ENCODE data around the gene IQGAP2.

The IQGAP2 gene

GRCh38 chr5:76383126-76383832 lies 19.8 kb upstream of the IQGAP2 start:
- DNase-seq (ENCODE audit: low read depth) = no peak

- DNase-seq (ENCODE audit: low read depth) = no peak
Observed at GRCh38 chr5:76384189-76384588, 18.9 kb upstream of the IQGAP2 start.

GRCh38 chr5:76384705-76385104 lies 18.4 kb upstream of the IQGAP2 start:
- no peak for DNase-seq (ENCODE audit: low read depth)

- no peak for DNase-seq (ENCODE audit: low read depth)
Observed at GRCh38 chr5:76385540-76385939, 17.5 kb upstream of the IQGAP2 start.

GRCh38 chr5:76386360-76386759 lies 16.7 kb upstream of the IQGAP2 start:
- no peak for DNase-seq (ENCODE audit: low read depth)

DNA sequence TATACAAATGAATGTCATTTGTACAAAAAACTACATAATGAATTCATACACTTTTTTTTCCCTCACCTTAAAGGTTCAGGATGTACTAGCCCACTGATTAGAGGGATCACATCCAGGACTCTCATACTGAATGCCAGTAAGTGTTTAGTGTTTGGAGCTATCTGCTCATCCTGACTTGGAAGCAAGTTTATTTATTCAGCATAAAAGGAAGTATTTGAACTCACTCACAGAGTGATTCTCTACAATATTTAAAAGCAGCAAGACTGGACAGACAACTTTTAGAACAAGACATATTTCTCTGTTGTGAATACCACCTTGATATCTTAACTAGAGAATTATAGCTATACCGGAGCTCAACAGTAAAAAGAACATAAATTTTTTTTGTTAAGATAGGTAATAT lies 14.8 kb upstream of the IQGAP2 start:
- no peak for DNase-seq (ENCODE audit: low read depth)

GRCh38 chr5:76388791-76389512 lies 14.1 kb upstream of the IQGAP2 start:
- DNase-seq (ENCODE audit: low read depth) = no peak

DNA sequence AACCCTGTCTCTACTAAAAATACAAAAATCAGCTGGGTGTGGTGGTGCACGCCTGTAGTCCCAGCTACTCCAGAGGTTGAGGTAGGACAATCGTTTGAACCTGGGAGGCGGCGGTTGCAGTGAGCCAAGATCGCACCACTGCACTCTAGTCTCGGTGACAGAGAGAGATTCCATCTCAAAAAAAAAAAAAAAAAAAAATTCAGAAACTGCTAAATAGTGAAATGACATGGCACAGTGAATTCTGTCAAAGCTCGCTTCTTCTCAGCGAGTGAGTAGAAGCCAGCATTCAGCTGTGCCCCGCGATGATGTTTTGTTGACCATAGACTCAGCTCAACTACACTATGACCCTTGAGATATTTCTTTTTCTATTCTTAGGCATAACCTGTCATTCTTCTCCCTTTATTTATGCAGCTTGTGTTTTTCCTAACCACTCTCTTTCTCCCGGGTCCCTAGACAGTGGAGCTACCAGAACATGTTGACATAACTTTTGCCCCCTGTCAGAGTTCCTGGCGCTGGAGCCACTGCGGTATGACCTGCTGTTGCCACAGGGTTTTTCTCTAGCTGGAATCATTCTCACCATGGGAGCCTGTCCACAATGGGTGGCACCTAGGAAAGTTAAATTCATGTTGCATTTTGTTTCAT lies 13.5 kb upstream of the IQGAP2 start:
- no peak for DNase-seq (ENCODE audit: low read depth)

DNA sequence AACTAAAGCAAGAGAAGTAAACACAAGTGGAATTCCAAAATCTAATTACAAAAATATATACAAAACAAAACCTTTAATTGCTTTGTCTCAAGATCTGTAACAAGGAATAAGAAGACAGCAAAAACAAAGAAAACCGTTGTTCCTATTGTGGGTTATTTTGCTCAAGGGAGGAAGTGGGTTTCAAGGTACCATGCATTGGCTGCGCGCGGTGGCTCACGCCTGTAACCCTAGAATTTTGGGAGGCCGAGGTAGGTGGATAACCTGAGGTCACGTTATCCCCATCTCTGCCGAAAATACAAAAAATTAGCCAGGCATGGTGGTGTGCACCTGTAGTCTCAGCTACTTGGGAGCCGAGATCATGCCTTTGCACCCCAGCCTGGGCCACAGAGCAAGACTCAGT lies 12.1 kb upstream of the IQGAP2 start:
- DNase-seq (ENCODE audit: low read depth) = no peak

DNA sequence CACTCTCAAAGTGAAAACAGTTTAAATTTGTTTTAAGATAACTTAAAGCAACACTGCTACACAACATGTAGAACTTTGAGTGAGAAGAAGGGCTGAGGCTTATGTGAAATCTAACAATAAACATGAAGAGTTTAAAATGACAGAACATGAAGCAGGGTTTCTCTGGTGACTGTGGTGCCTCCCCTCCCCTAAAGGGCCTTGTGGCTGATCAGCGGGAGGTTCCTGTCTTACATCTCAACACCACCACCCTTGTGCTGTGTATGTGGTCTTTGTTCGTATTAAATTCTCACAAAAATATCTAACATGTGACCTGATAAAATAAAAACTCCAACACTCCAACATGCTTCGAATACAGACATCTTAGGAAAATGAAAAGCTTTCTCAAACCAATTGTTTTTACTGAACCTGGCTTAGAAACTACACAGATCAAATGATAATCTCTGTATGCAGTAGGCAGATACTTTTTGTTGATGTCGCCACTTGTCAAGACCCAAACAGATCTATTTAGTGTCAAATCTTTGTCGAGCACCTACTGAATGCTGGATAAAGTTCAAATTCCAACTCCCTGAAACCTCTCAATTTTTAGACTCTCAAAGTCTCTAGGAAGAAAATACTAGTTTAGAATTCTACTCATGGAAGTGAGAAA lies 9.9 kb upstream of the IQGAP2 start:
- no peak for DNase-seq (ENCODE audit: low read depth)

- no peak for DNase-seq (ENCODE audit: low read depth)
Observed at GRCh38 chr5:76397200-76397599, 5.9 kb upstream of the IQGAP2 start.

DNA sequence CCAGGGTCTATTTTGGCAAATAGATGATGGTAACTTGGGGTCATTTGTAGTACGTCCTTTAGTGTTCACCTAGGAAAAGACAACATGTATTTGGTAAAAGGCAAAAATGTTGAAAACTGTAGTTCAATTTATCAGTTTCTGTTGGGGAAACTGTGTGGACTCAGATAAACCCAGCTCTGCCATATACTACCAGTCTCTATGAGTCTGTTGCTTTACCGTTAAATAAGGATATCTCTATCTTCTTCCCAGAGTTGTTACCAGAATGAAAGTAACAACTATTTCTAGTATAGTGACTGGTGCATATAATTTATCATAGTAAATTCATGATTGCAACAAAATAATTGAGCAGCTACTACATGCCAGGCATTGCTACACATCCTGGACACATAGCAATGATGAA lies 3.8 kb upstream of the IQGAP2 start:
- no peak for DNase-seq (ENCODE audit: low read depth)

- no peak for DNase-seq (ENCODE audit: low read depth)
Observed at GRCh38 chr5:76400466-76400865, 2.6 kb upstream of the IQGAP2 start.

DNA sequence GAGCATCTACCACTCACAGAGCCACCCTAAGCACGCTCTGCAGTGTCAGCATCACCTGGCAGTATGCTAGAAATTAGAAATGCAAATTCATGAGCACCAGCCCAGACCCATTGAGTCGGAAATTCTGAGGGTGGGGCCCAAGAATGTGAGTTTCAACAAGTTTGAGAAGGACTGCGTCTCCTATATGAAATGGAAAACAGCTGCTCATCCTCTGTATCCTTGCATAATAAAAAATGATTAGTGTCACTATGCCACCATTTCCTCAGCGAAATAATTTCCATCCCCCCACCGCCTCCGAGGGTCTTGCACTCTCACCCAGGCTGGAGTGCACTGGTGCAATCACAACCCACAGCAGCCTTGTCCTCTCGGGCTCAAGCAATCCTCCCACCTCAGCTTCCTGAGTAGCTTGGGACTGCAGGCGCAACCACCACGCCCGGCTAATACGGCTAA lies 1.3 kb upstream of the IQGAP2 start:
- peak; percentile 16 for DNase-seq (ENCODE audit: low read depth)

- peak; percentile 75 for DNase-seq (ENCODE audit: low read depth)
Observed at GRCh38 chr5:76402251-76402885, 717 bp upstream of the IQGAP2 start.

GRCh38 chr5:76403766-76404222 lies 709 bp downstream of the IQGAP2 start:
- peak; percentile 59 for DNase-seq (ENCODE audit: low read depth)

DNA sequence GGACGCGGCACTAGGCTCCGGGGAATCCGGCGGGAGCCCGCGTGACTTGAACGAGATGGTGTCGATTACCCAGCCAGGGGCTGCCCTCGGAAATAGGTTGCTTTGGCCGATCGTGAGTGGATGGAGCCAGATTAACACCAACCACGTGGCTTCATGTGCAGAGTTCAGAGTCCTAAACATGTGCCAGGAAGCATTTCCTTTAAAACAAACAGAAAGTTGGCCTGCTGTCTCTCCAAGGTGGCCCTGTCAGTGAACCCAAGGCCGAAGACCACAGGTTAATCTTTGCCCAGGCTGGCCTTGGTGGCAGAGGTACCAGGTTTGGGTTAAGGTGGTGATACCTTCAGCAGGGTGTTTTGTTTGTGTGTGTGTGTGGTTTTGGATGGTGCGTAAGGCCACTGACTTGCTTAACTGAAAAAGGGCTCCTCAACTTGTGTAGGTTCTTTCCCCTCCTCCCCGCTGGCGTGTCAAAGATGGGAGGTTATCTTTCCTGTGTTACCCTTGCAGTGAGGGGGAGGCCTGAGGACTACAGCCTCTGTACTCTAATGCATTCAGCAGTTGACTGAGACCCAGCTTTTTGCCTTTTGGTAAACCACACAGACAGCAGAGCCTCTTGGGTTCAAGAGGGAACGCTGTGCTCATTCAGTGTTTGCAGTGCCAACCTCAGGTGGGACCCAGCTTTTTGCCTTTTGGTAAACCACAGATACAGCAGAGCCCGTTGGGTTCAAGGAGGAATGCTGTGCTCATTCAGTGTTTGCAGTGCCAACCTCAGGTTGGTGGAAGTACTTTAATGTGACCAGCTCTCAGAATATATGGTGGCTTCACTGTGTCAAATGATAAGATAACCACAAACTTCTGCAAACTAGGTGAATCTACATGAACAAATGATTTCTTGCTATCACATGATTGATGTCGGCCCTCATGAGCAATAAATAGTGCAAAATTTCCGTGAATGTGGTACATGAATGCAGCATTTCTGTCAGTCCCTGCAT lies 1.4 kb downstream of the IQGAP2 start:
- DNase-seq (ENCODE audit: low read depth) = peak; percentile 65

DNA sequence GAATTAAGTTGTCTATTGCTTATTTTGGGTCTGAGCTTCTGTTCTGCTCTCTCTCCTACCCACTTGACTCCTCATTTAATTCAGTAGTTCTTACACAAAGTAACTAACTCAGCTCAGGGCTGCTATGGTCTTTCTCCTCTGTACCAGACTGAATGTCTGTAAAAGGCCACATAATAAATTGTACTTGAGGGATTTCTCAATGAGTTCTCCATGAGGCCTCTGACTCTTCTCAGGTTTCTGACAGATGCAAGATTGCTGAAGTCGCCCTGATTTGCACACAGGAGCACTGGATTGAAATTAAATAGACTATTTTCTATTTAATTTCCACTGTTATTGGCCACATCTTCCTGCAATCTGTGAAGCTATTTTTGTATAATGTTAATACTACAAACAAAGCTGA lies 2.9 kb downstream of the IQGAP2 start:
- DNase-seq (ENCODE audit: low read depth) = no peak

- DNase-seq (ENCODE audit: low read depth) = no peak
Observed at GRCh38 chr5:76406673-76407072, 3.6 kb downstream of the IQGAP2 start.

- no peak for DNase-seq (ENCODE audit: low read depth)
Observed at GRCh38 chr5:76408104-76408654, 5.1 kb downstream of the IQGAP2 start.

DNA sequence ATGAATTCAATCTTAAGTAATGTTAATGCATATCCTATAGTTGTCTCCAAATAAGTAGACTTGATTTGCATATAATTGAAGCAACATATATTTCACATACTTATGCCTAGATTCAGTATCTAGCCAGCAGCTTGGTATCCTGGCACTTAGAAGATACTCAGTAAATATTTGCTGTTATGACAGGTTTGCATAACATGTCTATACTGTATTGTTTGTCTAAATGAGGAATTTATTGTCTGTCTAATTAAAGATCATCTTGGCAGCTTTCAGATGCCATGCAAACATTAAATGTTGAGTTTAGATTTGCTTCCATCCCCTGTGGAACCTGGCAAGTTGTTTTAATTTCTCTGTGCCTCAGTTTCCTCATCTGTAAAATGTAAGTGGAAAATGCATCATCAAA lies 9.4 kb downstream of the IQGAP2 start:
- no peak for DNase-seq (ENCODE audit: low read depth)

All from activated T-helper 9 cell treated with anti-CD3 and anti-CD28 coated beads, Interleukin-2, amount 50 U/mL, for 16 hours (primary cell).